Activated CD8-positive, alpha-beta memory T cell treated with anti-CD3 and anti-CD28 coated beads for 48 hours (primary cell): ENCODE measurements around the gene KRT33B.

Experiments used
- DNase-seq, 3 experiments: peaks; one replicate each; pipeline ENCODE4 v3.0.0-alpha.2; 2020; ENCODE audit warnings: low read depth in 2 of 3, low spot score in 2 of 3

The KRT33B gene

GRCh38 chr17:41326173-41327145 lies 43.2 kb downstream of the KRT33B start:
- DNase-seq: no peak

DNA sequence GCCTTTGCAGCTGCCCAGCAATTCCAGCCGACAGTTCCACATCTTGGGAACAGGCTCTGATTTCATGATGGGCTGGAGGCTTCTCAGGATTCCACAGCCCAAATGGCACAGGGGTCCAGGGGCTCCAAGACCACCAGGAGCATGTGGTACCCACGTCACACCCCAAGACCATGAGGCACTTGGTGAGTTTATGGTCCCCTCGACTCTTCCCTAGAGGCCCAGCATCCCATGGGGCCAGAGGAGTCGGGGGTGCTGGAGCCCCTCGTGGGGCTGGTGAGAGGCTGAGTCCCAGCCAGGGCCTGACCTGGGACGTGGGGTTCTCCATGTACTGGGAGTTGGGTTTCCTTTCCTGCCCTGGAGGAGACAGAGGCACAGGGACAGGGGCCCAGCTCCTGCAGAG lies 44.0 kb downstream of the KRT33B start:
- no peak for DNase-seq

- DNase-seq: no peak
Observed at GRCh38 chr17:41325126-41325525, 44.5 kb downstream of the KRT33B start.

DNA sequence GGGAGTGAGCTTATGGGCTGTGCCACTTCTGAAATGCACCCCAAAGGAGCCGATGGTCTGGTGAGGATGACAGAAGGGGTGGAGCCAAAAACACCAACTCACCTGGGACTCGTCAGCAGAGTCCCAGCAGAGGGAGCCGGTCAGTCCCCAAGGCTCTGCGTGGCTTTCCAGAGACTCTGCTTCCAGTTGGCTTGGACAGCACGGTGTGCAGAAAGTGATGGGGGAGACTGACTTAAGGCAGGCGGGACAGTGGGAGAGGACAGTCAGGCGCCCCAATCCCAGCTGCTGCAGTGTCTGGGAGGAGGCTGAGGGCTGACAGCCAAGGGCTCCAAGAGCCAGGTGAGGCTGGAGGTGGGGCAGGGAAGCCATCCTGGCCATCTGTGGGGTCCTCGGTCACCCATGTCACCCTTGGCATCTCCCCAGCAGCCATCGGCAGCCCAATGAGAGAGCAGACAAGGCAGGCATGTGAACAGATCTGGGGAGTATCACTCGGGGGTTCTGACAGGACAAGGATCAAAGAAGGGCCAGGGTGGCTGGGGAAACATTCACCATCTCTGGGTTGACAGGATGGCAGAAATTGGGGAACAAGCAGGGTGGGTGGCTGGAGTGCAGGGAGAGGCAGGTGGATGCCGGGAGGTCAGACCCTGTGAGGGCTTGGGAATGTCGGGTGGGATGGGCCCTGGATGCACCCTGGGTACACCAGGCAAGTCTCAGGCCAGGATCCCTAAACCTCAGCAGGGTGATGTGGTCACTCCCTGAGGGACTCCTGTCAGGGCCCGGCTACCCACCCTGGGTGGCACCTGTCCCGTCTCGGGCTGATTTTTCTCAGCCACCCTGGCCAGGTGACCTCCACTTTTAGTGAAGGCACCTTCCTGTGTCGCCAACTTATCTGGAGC lies 45.2 kb downstream of the KRT33B start:
- DNase-seq: no peak

GRCh38 chr17:41322903-41323895 lies 46.4 kb downstream of the KRT33B start:
- DNase-seq: no peak

DNA sequence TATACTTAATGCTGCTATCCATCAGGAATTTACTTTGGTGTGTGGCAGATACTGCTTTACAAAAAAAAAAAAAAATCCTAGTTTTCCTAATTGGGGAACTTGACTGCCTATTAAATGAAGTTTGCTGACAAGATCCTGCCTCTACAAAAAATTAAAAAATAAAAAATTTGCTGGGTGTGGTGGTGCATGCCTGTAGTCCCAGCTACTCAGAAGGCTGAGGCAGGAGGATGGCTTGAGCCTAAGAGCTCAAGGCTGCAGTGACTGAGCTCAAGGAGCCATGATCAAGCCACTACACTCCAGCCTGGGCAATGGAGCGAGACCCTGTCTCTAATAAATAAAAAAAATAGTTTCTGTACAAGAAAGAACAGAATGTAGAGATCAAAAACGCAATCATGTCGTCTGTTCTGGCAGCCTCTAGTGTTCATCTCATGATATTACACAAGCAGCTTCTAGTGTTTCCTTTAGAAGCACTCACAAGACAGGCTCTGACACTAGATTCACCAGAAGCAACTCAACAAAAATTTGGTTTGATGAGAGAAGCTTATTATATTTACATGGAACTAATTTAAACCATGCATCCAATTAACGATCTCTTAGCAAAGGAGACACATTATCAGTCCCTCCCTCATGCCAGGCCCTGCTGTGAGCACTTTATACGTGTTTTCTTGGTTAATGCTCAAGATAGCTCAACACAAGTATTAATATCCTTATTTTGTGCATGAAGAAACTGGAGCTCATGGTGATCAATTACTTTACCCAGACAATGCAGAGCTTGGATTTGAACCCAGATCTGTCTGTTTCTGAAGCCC lies 47.3 kb downstream of the KRT33B start:
- no peak for DNase-seq

GRCh38 chr17:41318231-41318630 lies 51.4 kb downstream of the KRT33B start:
- no peak for DNase-seq

- no peak for DNase-seq
Observed at GRCh38 chr17:41315814-41316445, 53.7 kb downstream of the KRT33B start.

DNA sequence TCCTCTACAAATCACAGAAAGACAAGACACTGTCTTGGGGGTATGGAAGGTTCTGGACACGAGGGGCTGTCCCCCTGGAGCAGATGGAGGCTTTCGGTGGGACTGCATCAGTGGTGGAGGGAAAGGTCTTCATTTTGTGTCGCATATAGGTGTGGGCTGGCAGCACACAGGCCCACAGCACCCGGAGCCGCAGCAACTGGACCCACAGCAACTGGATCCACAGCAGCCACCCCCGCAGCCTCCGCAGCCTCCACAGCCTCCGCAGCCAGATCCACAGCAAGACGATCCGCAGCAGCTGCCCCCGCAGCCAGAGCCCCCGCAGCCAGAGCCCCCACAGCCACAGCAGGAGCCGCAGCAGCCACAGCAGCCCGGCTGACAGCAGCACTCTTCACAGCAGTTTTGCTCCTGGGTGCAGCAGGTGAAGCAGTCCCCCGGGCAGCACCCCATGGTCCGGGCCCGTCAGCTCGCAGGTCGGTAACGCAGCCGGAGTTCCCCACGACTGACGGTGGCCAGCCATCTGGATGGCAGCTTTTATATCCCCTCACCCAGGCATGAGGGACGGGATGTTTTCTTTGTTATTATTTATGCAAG lies 54.3 kb downstream of the KRT33B start, which contains the start of gene KRTAP17-1:
Gene KRTAP17-1, minus strand, starts transcription at position 507 of the 591 bp plus-strand sequence. Its CDS starts 60 bp downstream, at position 447.
- DNase-seq: no peak
